Calu3 (cell line): Measurements from ENCODE around the gene CELA2A. TPM values are rescaled to one million over a fixed set of nuclear protein-coding genes. Genes with fewer than 3 reads are reported as not detected.
"Not testable (repeated sequence)": the region's sequence is repeated elsewhere in the genome, so short reads cannot be mapped to it uniquely, and the experiment has no call there.

Experiments used
- BruUV-seq: library from RNA; stranded (reverse); fragments of 400-500 nt; replicated peaks from 2 replicates; lab custom pipeline; 2021; lab: Mats Ljungman, UMichigan
- CTCF ChIA-PET: fragments of 300-600 bp; sonication (Branson Sonifier 250); formaldehyde crosslinking; loops from one replicate; lab custom pipeline; 2022; ENCODE audit warnings: antibody characterized with exemption; lab: Charles Lee
- DNase-seq: peaks from one replicate; pipeline ENCODE4 v3.0.0; 2022
- H3K27ac Mint-ChIP-seq: one replicate; pipeline ENCODE4 v1.8.0; 2022; ENCODE audit warnings: mixed read lengths; ENCODE audit not compliant: unreplicated experiment
- H3K27me3 Mint-ChIP-seq: one replicate; pipeline ENCODE4 v1.8.0; 2022; ENCODE audit warnings: mixed read lengths; ENCODE audit not compliant: unreplicated experiment
- H3K36me3 Mint-ChIP-seq: one replicate; pipeline ENCODE4 v1.8.0; 2022; ENCODE audit warnings: mild to moderate bottlenecking, moderate library complexity, mixed read lengths; ENCODE audit not compliant: insufficient read depth, unreplicated experiment
- H3K4me1 Mint-ChIP-seq: one replicate; pipeline ENCODE4 v1.8.0; 2022; ENCODE audit warnings: mild to moderate bottlenecking, low read depth, mixed read lengths; ENCODE audit not compliant: unreplicated experiment
- H3K4me3 Mint-ChIP-seq: one replicate; pipeline ENCODE4 v1.8.0; 2022; ENCODE audit warnings: mild to moderate bottlenecking, low read depth, moderate library complexity, mixed read lengths; ENCODE audit not compliant: unreplicated experiment
- H3K9me3 Mint-ChIP-seq: one replicate; pipeline ENCODE4 v1.8.0; 2022; ENCODE audit warnings: low read depth, mixed read lengths; ENCODE audit not compliant: unreplicated experiment
- intact Hi-C: fragments of 100-400 bp; cut with micrococcal nuclease; formaldehyde crosslinking; loops from one replicate; pipeline ENCODE4 v1.10.0; 2022; ENCODE audit not compliant: unreplicated experiment
- total RNA-seq: library from RNA; stranded (reverse); gene quantifications from 2 replicates; pipeline ENCODE4 v1.2.3, GENCODE V29; 2022
- TF ChIP-seq, protein P1 (sequence below): fragments of 200-600 bp; IDR thresholded peaks from one replicate; pipeline ENCODE4 v1.8.0; 2022; ENCODE audit warnings: antibody characterized with exemption; ENCODE audit not compliant: unreplicated experiment

The CELA2A gene
- total RNA-seq, 1 experiment from 2014 or later: not detected

DNA sequence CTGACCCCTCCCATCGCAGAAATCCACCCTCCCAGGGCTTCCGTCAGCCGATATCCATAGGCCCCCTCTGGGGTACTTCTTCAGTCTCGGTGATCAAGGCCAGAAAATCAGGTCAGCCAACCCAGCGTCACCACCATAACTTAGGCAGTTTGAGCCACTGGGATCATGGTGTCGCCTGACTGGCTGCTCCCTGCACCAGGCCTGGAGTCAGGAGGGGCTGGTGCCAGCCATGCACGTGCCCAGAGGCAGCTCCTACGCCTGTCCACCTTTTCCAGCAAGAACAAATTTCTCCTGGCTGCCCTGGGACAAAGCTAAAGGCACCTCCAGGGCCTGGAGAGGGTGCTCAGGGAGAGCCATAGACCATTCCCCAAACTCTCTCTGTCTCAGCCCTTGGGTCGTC lies 23.1 kb upstream of the CELA2A start:
- H3K9me3 Mint-ChIP-seq: no peaks in the 10 kb centered on the region
- no TSS peak for BruUV-seq
- H3K27ac Mint-ChIP-seq: no peak overlapping the region
- peaks cover 27% of the 10 kb centered on the region for H3K36me3 Mint-ChIP-seq
- H3K4me3 Mint-ChIP-seq: no peak overlapping the region
- intact Hi-C loops: no loop called here
- TF ChIP-seq, protein P1, sequence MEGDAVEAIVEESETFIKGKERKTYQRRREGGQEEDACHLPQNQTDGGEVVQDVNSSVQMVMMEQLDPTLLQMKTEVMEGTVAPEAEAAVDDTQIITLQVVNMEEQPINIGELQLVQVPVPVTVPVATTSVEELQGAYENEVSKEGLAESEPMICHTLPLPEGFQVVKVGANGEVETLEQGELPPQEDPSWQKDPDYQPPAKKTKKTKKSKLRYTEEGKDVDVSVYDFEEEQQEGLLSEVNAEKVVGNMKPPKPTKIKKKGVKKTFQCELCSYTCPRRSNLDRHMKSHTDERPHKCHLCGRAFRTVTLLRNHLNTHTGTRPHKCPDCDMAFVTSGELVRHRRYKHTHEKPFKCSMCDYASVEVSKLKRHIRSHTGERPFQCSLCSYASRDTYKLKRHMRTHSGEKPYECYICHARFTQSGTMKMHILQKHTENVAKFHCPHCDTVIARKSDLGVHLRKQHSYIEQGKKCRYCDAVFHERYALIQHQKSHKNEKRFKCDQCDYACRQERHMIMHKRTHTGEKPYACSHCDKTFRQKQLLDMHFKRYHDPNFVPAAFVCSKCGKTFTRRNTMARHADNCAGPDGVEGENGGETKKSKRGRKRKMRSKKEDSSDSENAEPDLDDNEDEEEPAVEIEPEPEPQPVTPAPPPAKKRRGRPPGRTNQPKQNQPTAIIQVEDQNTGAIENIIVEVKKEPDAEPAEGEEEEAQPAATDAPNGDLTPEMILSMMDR: no peak
- DNase-seq: no peak
- H3K4me1 Mint-ChIP-seq: no peaks in the 10 kb centered on the region
- no peaks in the 10 kb centered on the region for H3K27me3 Mint-ChIP-seq
- CTCF ChIA-PET: no interaction called here

DNA sequence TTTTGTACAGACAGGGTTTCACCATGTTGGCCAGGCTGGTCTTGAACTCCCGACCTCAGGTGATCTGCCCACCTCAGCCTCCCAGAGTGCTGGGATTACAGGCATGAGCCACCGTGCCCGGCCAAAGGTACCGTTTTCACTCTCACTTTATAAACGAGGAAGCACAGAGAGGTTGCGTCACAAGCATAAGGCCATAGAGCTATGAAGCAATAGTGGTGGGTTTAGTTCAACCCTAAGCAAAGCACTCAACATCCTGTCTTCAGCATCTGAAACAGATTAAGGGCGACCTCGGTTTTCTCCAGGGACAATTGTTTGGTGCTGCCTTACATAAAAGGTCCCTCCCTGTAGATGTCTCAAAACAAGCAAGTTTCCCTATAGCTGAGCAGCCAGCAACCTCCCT lies 21.8 kb upstream of the CELA2A start:
- H3K4me3 Mint-ChIP-seq, intact Hi-C loops, H3K4me1 Mint-ChIP-seq, H3K9me3 Mint-ChIP-seq, H3K27me3 Mint-ChIP-seq, CTCF ChIA-PET, DNase-seq, H3K27ac Mint-ChIP-seq, BruUV-seq: not testable (repeated sequence)
- peaks cover 24% of the 10 kb centered on the region for H3K36me3 Mint-ChIP-seq

DNA sequence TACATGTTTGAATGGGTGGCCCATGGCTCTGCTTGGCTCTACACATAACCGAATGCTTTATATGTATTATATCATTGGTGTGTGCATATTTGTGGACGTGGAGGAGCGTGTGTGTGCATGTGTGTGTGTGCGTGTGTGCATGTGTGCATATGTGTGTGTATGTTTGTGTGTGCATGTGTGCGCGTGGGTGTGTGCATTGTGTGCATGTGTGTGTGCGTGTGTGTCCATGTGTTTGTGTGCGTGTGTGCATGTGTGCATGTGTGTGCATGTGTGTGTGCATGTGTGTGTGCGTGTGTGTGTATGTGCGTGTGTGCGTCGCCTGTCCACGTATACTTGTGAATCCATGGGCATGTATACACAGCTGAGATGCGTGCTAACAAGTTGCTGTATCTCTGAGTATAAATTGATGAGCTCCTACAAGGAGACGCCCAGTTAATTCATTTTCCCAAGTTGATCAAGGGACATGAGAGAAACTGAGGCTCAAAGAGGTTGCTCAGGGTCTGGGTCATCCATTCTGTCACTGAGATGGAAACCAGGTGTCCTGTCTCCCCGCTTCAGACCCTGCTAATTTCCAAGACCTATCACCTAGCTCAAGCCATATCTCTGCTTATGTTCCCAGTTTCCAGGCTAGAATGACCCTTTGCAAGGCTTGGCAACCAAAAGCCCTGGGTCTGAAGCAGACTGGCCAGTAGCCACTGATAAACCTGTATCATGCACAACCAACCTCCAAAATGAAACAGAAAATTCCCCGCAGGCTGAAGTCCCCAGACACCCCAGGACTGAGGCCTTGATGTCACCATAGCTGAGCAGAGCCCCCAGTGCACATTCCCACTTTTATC lies 21.1 kb upstream of the CELA2A start:
- TF ChIP-seq, protein P1: no peak
- no peaks in the 10 kb centered on the region for H3K27me3 Mint-ChIP-seq
- CTCF ChIA-PET: interaction anchor here (0.6 kb wide), 1 partner anchor 265 kb away, joined by 3 read pairs; no protein-coding TSS in a partner anchor
- DNase-seq: no peak
- BruUV-seq: no TSS peak
- no peaks in the 10 kb centered on the region for H3K9me3 Mint-ChIP-seq
- intact Hi-C loops: no loop called here
- no peak overlapping the region for H3K4me3 Mint-ChIP-seq
- no peaks in the 10 kb centered on the region for H3K4me1 Mint-ChIP-seq
- peaks cover 17% of the 10 kb centered on the region for H3K36me3 Mint-ChIP-seq
- no peak overlapping the region for H3K27ac Mint-ChIP-seq

DNA sequence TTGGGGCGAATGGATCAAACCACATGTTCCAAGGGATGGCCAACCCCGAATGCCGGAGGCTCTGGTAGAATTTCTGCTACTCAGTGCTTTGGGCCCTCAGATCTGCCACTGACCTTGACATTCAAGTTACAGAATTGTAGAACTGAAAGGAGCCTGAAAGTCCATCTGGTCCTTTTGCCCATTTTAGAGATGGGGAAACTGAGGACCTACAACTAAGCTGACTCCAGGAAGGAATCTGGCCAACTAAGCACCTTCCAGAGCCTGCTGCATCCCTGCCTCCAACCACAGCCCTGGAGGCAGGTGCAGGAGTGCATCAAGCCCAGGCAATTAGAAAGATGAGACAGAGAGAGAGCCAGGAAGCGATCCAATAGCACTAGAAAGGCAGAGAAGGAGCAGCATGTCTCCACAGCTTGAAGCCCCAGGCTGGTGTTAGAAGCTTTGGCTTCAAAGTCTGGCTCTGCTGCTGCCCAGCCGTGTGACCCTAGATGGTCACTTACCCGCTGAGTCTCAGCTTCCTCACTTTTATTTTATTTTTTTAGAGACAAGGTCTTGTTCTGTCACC lies 19.6 kb upstream of the CELA2A start:
- DNase-seq: no peak
- Mint-ChIP-seq H3K9me3 (no peaks in the 10 kb centered on the region), H3K4me3 (no peak overlapping the region), H3K36me3 (peaks cover 17% of the 10 kb centered on the region), H3K4me1 (no peaks in the 10 kb centered on the region), H3K27ac (no peak overlapping the region), H3K27me3 (no peaks in the 10 kb centered on the region)
- intact Hi-C loops: no loop called here
- BruUV-seq: no TSS peak
- CTCF ChIA-PET: no interaction called here
- TF ChIP-seq, protein P1: no peak

DNA sequence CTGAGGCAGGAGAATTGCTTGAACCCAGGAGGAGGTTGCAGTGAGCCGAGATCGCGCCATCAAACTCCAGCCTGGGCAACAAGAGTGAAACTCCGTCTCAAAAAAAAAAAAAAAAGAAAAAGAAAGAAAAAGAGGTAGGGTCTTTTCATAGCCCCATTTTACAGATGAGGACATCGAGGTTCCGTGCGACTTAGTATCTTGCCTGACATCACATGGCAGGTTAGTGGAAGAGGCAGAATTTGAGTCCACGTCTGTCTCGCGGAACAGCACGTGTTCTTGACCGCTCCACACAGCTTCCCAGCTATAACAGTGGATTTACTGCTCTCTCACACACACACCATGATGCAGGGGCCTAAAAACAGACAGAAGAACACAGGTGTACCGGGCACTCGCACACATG lies 17.2 kb upstream of the CELA2A start:
- Mint-ChIP-seq H3K4me1 (no peaks in the 10 kb centered on the region), H3K36me3 (peaks cover 4% of the 10 kb centered on the region), H3K4me3 (no peak overlapping the region), H3K27ac (no peak overlapping the region), H3K27me3 (no peaks in the 10 kb centered on the region), H3K9me3 (no peaks in the 10 kb centered on the region)
- TF ChIP-seq, protein P1: no peak
- CTCF ChIA-PET: interaction anchor here (0.5 kb wide), 1 partner anchor 111 kb away, joined by 3 read pairs; no protein-coding TSS in a partner anchor
- DNase-seq: no peak
- BruUV-seq: no TSS peak
- intact Hi-C loops: no loop called here
